NCI-H345 treated with DMSO at 0.1 percent for 48 hours (cell line): ENCODE measurements around the gene MMP2.

Source experiments
- DNase-seq: peaks from one replicate; lab custom pipeline; 2025; ENCODE audit not compliant: unreplicated experiment; lab: John Stamatoyannopoulos, UW

The MMP2 gene

GRCh38 chr16:55478827-55479429 lies at the start of gene MMP2:
MMP2 (plus strand) TSS chr16:55479198; CDS start chr16:55479480, 282 bp downstream.
- no peak for DNase-seq

GRCh38 chr16:55433030-55433429 lies 46.0 kb upstream of the MMP2 start:
- no peak for DNase-seq

DNA sequence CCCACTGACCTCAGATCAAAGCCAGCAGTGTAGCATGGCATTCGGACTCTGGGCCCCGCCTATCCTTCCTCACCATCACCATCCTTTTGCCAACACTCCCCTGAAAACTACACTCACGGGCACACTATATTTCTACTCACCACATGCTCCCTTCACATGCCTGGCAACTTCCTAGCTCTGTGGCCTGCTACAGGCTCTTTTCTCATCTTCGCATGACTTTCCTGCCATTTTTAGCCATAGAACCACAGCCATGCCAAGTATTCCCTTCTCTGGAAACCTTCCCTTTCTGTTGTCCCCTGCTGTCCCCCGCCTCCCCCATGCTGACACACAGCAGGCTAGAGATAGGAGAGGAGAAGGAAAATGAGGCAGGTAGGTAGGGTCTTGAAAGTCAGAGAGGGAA lies 45.5 kb upstream of the MMP2 start:
- no peak for DNase-seq

- no peak for DNase-seq
Observed at GRCh38 chr16:55434000-55434399, 45.0 kb upstream of the MMP2 start.

DNA sequence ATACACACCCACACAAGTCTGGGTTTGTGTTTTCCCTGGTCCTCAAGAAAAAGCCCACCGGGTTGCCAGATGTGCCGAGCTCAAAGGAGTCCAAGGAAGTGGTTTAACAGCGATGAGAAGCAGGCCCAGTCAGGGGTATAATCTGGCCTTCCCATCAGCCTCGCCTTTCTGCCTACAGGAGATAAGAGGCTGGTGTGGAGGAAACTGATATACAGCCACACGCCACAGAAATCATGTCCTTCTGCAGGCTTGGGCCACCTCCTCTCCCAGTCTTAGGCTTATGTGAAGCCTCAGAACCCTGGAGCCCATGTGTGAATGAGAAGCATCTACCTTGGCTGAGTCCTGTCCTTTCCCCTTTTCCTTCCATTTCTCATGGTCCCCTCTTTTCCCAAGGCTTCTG lies 43.6 kb upstream of the MMP2 start:
- no peak for DNase-seq

- DNase-seq: no peak
Observed at GRCh38 chr16:55436587-55436986, 42.4 kb upstream of the MMP2 start.

DNA sequence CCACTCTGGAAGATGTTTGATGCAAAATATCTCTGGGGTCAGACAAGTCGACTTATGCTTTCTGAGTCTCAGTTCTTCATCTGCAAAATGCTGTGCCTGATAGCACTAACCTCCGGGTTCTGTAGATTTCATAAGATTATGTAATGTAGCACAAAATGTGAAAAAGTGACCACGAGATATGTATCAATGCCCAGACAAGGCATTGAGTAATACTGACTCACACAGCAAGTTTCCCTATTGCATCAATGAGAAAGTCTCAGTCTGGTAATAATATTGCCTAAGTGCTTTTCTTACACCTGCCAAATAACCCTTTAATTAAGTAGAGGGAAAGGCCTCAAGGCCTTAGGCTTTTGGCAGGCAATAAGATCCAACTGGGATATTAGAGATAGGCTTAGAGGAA lies 41.4 kb upstream of the MMP2 start:
- no peak for DNase-seq

DNA sequence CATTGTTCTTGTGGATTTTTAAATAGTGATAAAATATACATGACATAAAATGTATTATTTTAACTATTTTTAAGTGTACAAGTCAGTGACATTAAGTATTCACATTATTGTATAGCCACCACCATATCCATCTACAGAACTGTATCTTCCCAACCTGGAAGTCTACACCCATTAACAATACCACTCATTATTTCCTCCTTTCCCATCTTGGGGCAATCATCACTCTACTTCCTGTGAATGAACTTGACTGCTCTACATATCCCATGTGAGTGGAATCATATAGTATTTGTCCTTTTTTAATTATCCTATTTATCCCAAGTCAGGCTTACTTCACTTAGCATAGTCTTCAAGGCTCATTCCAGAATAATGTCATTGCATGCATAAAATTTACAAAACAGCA lies 40.7 kb upstream of the MMP2 start:
- DNase-seq: no peak

DNA sequence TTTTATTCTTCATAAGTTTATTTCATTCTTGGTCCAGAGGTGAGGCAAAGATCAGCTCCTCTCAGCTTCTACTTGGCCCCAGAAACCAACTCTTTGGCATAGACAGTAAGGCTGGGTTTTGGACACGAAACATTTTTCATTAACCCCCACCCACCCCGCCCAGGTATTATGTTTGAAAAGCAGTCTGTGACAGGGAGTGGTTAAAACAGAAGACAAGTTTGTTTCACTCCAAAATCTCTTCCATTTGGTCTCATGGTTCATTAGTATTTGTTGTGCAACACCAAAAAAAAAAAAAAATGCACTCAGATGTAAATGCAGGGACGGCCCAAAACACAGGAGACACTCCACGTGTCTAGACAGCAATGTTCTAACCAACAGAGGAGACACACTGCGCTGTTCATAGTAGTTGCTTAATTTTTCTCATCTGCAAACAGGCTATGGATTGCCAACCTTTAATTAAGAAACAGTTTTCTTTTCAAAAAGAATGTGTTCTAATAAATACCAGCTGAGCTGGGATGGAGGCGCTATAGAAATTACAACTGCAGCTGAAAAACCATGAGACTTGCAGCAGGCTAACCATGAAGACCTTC lies 39.8 kb upstream of the MMP2 start:
- no peak for DNase-seq

DNA sequence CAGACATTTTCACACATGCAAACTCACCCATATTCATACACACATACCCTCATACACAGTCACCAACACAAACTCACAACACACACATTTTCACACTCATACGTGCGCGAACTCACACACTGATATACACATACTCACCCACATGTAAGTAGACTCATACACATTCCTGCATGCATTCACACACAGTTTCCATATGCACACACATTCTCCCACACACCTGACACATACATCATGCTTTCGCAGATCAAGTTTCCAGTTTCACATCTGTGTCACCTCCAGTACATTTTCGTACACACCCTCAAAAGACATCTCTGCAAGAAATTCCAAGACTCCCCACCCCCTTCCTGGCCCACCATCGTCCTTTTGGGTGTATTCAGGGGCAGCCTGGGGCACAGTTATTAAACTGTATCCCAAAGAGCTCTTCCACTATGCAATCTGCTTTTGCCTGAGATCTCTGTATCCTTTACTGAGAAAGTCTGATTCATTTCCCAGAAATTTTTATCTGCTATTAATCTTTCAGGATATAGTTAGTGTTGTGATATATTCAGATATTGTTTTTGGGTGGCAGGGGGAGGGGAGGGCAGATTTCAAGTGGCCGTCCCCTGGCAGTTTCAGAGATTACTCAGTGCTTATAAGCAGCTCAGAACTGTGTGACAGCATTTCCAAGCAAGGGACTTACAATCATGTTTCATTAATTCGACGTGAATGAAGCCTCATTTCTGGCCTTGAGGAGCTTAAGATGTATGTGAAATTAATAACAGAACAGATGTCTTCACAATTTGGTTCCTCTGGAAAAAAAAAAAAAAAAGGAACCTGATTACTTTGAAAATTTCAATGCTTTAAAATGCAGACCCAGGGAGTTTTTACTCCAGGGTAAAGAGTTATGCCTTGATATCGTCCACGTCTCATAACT lies 35.3 kb upstream of the MMP2 start:
- DNase-seq: no peak

- no peak for DNase-seq
Observed at GRCh38 chr16:55444754-55445485, 34.1 kb upstream of the MMP2 start.

- DNase-seq: no peak
Observed at GRCh38 chr16:55447231-55447630, 31.8 kb upstream of the MMP2 start.

DNA sequence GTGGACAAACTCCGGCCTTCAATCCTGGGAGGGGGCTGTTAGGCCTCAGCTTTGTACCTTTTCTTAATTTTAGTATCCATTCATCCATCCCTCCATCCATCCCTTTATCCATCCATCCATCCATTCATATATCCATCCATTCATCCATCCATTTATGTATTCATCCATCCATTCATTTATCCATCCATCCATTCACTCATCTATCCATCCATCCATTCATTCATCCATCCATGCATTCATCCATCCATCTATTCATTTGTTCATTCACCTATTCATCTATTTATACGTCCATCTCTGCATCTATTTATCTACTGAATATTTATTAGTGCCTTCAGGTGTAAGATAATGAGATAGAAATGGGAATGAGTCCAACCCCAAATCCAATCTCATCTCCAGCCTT lies 26.0 kb upstream of the MMP2 start:
- no peak for DNase-seq

DNA sequence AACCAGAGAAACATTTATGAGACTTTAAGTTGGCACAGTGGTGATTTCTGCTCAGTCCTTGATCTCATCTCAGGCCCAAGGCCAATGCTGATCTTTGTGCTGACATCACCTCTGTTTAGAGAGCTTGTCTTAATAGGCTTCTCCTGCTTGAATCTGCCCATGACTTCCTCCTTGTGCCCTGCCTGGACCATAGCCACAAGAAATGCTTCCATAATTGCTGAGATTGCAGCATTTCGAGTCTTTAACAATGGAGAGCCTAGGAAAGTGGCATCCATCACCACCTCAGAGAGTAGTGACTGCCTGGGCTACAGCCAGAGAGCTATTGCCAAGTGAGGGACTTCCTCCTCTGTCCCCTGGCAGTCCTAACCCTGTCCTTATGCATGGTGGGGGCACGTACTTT lies 25.1 kb upstream of the MMP2 start:
- no peak for DNase-seq

DNA sequence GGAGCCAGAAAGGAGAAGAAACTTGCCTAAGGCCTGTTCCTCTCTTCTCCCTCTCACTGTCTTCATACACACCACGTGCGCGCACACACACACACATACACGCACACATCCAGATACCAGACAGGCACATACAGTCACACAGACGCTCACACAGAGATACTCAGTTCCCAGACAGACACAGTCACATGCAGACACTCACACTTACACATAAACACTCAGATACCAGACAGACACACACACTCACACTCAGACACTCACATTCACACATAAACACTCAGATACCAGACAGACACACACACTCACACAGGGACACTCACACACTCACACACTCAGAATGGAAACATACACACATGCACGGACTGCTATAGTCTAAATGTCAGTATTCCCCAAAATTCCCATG lies 24.1 kb upstream of the MMP2 start:
- DNase-seq: no peak

DNA sequence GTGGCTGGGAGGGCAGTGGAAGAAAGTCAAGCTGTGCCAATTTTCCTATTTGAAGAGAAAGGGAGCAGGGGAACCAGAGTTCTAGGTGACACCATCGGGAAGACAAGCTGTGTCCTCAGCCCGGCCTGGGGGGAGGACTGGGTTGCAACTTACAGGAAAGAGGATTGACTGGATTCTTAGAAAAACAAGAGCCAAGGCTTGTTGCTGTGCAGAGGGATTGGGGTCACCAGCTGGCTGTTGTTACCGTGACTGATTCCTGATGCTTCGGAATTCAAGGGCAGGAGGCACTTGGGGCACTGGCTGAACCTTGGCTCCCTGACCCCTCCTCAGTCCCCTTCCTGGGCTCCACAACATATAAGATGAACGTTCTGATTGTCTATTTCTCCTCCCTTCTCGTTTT lies 16.8 kb upstream of the MMP2 start:
- DNase-seq: no peak

- DNase-seq: no peak
Observed at GRCh38 chr16:55464375-55464774, 14.6 kb upstream of the MMP2 start.

GRCh38 chr16:55465077-55465896 lies 13.7 kb upstream of the MMP2 start:
- peak; percentile 43 for DNase-seq

DNA sequence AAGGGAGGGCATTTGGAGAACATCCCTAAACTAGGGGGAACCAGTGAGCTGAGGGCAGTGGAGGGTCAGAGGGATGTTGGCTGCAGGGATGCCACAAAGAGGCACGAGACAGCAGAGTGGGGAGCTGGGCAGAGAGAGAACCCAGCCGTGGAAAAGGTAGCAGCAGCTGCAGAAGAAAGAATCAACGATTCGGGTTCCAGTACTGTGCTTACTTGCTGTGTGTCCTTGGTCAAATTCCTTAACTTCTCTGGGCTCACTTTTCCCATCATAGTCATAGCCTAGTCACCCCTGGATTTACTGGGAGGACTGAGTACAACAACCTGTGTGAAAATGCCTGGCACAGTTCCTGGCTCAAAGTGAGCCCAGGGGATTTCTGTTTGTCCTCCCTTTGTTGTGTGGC lies 12.8 kb upstream of the MMP2 start:
- no peak for DNase-seq

- DNase-seq: no peak
Observed at GRCh38 chr16:55467898-55468297, 11.1 kb upstream of the MMP2 start.
